GM19239 (cell line): ENCODE results near the gene CFAP100.

Source experiments
- DNase-seq: peaks from one replicate; pipeline ENCODE4 v3.0.0; 2011; ENCODE audit warnings: low spot score; ENCODE audit not compliant: insufficient read length
- FAIRE-seq: peaks from 2 replicates; lab custom pipeline; 2011; peaks lifted over from hg19 to GRCh38; lab: Jason Lieb, UNC

CFAP100 gene

GRCh38 chr3:126373682-126374601 lies 20.8 kb upstream of the CFAP100 start:
- no peak for FAIRE-seq
- no peak for DNase-seq

GRCh38 chr3:126375835-126376331 lies 18.8 kb upstream of the CFAP100 start:
- no peak for FAIRE-seq
- no peak for DNase-seq

- DNase-seq (no peak), FAIRE-seq (no peak)
Observed at GRCh38 chr3:126376444-126376843, 18.3 kb upstream of the CFAP100 start.

- FAIRE-seq (no peak), DNase-seq (no peak)
Observed at GRCh38 chr3:126377211-126377610, 17.5 kb upstream of the CFAP100 start.

DNA sequence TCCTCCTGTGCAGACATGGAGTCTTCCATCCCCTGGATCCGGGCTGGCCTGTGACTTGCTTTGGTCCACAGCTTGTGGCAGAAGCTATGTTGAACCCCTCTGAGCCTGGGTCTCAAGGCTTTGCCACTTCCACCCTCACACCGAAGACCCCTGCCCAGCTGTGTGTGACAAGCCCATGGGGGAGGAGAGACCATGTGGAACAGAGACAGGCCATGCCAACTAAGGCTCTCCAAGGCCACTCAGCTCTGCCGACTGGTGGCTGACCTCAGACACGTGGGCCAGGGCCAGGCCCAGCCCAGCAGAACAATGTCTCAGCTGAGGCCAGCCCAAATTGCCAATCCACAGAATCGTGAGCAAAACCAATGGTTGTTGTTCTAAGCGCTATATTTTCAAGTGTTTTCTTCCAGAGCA lies 16.4 kb upstream of the CFAP100 start:
- FAIRE-seq, result no peak
- no peak for DNase-seq

DNA sequence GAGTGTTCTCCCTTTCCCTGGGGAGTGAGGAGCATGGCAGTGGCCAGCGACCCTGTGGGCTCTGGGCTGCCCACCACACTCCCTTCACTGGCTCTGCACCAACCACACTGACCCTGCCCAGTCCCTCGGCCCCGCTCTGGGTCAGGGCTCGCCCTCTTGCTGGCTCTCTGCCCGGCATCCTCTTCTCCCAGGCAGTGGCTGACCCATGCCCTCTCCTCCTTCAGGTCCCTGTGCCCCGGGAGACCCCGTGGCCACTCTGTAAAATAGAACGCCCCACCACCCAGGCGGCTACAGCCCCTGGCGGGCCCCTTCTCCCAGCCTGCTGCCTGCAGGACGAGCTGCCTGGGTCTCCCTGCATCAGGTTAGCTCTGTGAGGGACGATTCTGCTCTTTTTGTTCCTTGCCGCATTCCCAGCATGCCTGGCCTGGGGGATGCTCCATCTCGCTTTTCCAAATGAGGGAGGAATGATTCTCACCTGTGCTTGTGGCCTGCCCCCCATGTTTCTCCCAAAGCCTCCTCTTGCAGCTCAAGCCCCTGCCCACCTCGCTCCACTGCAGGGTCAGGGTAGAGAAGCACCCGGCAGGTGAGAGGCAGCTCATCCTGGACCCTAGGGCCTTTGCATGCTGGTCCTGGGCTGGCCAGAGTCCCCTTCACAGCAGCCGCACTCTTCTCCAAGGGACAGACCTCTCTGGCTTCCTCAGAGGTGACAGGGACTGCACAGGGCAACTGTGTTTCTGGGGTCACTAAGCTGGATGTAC lies 14.5 kb upstream of the CFAP100 start:
- FAIRE-seq, result no peak
- DNase-seq, result no peak

DNA sequence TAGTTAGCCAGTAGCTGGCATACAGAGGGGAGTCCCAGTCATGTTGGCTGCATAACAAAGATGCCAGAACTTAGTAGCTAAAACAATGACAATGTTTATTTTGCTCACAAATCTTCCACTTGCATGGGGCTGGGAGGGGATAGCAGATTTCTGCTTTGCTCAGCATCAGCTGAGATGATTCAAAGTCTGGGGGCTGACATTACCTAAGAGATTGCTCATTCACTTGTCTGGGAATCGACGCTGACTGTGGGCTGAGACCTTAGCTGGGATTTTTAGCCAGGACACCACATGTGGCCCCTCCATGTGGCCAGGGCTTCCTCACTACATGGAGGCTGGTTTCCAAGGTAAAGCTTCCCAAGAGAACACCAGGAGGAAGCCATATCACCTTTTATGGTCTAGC lies 12.7 kb upstream of the CFAP100 start:
- DNase-seq (no peak), FAIRE-seq (no peak)

GRCh38 chr3:126389112-126389793 lies 5.5 kb upstream of the CFAP100 start:
- FAIRE-seq (peak; percentile 28), DNase-seq (peak; percentile 73)

GRCh38 chr3:126389794-126390146 lies 4.9 kb upstream of the CFAP100 start:
- FAIRE-seq (no peak), DNase-seq (no peak)

- DNase-seq, result no peak
- no peak for FAIRE-seq
Observed at GRCh38 chr3:126390201-126390600, 4.5 kb upstream of the CFAP100 start.

GRCh38 chr3:126390751-126391150 lies 4.0 kb upstream of the CFAP100 start:
- FAIRE-seq (no peak), DNase-seq (no peak)

- FAIRE-seq (no peak), DNase-seq (no peak)
Observed at GRCh38 chr3:126391631-126392030, 3.1 kb upstream of the CFAP100 start.

DNA sequence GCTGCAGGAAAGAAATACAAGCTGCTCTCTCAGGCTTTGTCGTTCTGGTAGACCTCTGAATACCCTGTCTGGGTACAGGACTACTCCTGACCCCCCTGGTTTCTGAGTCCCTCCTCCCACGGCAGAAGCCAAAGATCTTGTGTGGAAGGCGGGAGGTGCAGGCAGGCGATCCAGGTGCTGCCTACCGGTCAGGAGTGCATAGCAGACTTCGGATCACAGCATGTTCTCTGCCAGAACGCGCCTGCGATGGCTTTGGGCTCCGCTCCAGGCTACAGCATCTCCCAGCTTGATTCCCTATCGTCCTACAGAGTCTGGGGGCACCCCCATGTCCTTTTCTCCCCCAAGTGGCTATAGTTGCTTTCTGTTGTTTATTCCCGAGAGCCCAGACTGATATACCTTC lies 2.5 kb upstream of the CFAP100 start:
- FAIRE-seq (no peak), DNase-seq (no peak)

DNA sequence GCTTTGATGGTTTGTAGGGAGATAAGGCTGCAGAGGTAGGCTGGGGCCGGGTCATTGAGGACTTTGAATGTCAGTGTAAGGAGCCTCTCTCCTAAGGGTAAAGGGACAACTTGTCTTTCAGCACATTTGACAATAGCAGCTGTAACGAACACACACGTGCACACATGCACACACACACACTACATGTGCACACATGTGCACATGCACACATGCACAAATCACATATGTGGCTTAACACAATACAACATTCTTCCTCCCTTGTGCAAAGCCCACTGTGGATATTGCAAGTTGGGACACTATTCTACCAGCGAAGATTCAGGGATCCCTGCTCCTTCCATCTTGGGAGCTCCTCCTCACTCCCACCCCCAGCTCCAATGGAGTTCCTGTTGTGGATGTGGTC lies 1.1 kb upstream of the CFAP100 start:
- DNase-seq (no peak), FAIRE-seq (no peak)

- DNase-seq, result no peak
- no peak for FAIRE-seq
Observed at GRCh38 chr3:126394977-126395321, 240 bp downstream of the CFAP100 start.

- FAIRE-seq (no peak), DNase-seq (no peak)
Observed at GRCh38 chr3:126395846-126396513, 1.3 kb downstream of the CFAP100 start.

- FAIRE-seq, result no peak
- no peak for DNase-seq
Observed at GRCh38 chr3:126396536-126396935, 1.8 kb downstream of the CFAP100 start.

DNA sequence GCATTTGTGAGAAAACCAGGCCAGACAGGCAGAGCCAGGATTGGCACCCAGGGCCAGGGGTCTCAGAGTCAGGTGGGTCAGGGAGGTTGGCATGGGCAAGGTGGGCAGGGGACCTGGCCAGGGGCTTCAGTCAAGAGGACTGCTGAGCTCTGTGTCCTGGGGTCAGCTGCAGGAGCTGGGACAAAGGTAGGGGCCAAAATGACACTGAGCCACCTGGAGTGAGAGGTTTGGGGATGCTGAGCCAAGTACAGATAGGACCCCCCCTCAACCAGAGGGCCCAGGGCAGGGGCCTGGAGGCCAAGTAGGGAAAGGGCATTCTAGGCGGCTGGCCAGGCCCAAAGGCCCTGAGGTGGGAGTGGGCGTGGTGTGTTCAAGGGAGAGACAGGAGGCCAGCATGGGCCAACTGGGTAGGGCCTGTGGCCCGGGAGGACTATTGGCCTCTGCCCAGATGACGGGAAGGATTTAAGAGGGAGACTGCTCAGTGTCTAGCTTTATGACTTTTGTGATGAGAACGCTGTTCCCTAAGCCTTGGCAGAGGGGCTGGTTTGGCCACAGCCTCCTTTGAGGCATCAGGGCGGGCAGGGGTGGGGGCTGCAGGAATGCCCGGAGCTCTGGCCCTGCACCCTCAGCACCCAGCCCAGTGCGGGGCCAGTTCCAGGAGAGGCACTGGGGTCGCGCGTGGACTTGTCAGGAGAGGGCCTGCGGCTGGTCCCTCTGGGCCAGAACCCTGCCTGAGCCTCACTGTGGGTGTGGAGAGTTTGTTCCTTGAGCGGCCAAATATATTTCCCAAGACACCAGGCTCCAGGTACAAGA lies 3.1 kb downstream of the CFAP100 start:
- DNase-seq (no peak), FAIRE-seq (no peak)
